Measurements from ENCODE around the gene MYH16. TPM values are rescaled to one million over a fixed set of nuclear protein-coding genes. Genes with fewer than 3 reads are reported as not detected.

Gene MYH16
- total RNA-seq, 1 donor from 2014 or later, result not detected

- H4K20me1 ChIP-seq (ENCODE audit: low read depth), result no peaks in the 10 kb centered on the region
- DNase-seq (ENCODE audit: low spot score), result no peak
- H3K9me3 ChIP-seq (ENCODE audit: low read depth), result no peaks in the 10 kb centered on the region
- no peaks in the 10 kb centered on the region for H3K4me1 Mint-ChIP-seq
- no peaks in the 10 kb centered on the region for H3F3A ChIP-seq (ENCODE audit: low read depth)
- H3K27me3 ChIP-seq, result no peaks in the 10 kb centered on the region
- H3K36me3 ChIP-seq, result no peaks in the 10 kb centered on the region
- no peak overlapping the region for H3K4me3 ChIP-seq
- no peaks in the 10 kb centered on the region for H3K9me3 Mint-ChIP-seq
- H3K27me3 Mint-ChIP-seq (ENCODE audit: insufficient read depth, low read depth), result no peaks in the 10 kb centered on the region
- H3K9ac ChIP-seq, result no peak overlapping the region
- H3K4me3 Mint-ChIP-seq, result no peak overlapping the region
- no peak for TF ChIP-seq EZH2 (IDR thresholded peaks at IDR 0.05)
- no peak for TF ChIP-seq EZH2phosphoT487 (IDR thresholded peaks at IDR 0.05)
- TF ChIP-seq CTCF (IDR thresholded peaks at IDR 0.05), result no peak
- H3K27ac Mint-ChIP-seq, result no peak overlapping the region
- H3K27ac ChIP-seq, result no peak overlapping the region
- H3K4me2 ChIP-seq, result no peak overlapping the region
- H3K79me2 ChIP-seq (ENCODE audit: low read depth), result no peaks in the 10 kb centered on the region
- no peak overlapping the region for H2AFZ ChIP-seq (replicated peaks)
- no peaks in the 10 kb centered on the region for H3K36me3 Mint-ChIP-seq
- no peaks in the 10 kb centered on the region for H3K4me1 ChIP-seq
Measured at GRCh38 chr7:99296471-99296870, 23.8 kb downstream of the MYH16 start.

- H3K9ac ChIP-seq, result no peak overlapping the region
- no peaks in the 10 kb centered on the region for H3K79me2 ChIP-seq (ENCODE audit: low read depth)
- H2AFZ ChIP-seq (replicated peaks), result no peak overlapping the region
- peaks cover 2% of the 10 kb centered on the region for H3K27me3 Mint-ChIP-seq (ENCODE audit: insufficient read depth, low read depth)
- TF ChIP-seq EZH2 (IDR thresholded peaks at IDR 0.05) (no peak), CTCF (IDR thresholded peaks at IDR 0.05) (no peak), EZH2phosphoT487 (IDR thresholded peaks at IDR 0.05) (no peak)
- DNase-seq (ENCODE audit: low spot score), result no peak
- H3K4me3 ChIP-seq, result no peak overlapping the region
- no peaks in the 10 kb centered on the region for H3K9me3 ChIP-seq (ENCODE audit: low read depth)
- no peaks in the 10 kb centered on the region for H3K27me3 ChIP-seq
- no peak overlapping the region for H3K4me3 Mint-ChIP-seq
- no peak overlapping the region for H3K27ac Mint-ChIP-seq
- H4K20me1 ChIP-seq (ENCODE audit: low read depth), result no peaks in the 10 kb centered on the region
- no peaks in the 10 kb centered on the region for H3K4me1 ChIP-seq
- H3K27ac ChIP-seq, result no peak overlapping the region
- H3F3A ChIP-seq (ENCODE audit: low read depth), result no peaks in the 10 kb centered on the region
- H3K4me1 Mint-ChIP-seq, result no peaks in the 10 kb centered on the region
- no peaks in the 10 kb centered on the region for H3K36me3 Mint-ChIP-seq
- no peak overlapping the region for H3K4me2 ChIP-seq
- no peaks in the 10 kb centered on the region for H3K9me3 Mint-ChIP-seq
- H3K36me3 ChIP-seq, result no peaks in the 10 kb centered on the region
Measured at GRCh38 chr7:99301496-99301895, 28.9 kb downstream of the MYH16 start.

GRCh38 chr7:99305473-99306260 lies 33.0 kb downstream of the MYH16 start:
- H3K9me3 ChIP-seq (ENCODE audit: low read depth), result no peaks in the 10 kb centered on the region
- H3K4me1 Mint-ChIP-seq, result no peaks in the 10 kb centered on the region
- H3K27me3 Mint-ChIP-seq (ENCODE audit: insufficient read depth, low read depth), result peaks cover 7% of the 10 kb centered on the region
- no peak for DNase-seq (ENCODE audit: low spot score)
- no peaks in the 10 kb centered on the region for H3K4me1 ChIP-seq
- no peaks in the 10 kb centered on the region for H4K20me1 ChIP-seq (ENCODE audit: low read depth)
- H3F3A ChIP-seq (ENCODE audit: low read depth), result no peaks in the 10 kb centered on the region
- no peak overlapping the region for H3K4me3 ChIP-seq
- no peaks in the 10 kb centered on the region for H3K27me3 ChIP-seq
- H3K27ac Mint-ChIP-seq, result peak overlapping the region; percentile 16
- TF ChIP-seq EZH2 (IDR thresholded peaks at IDR 0.05) (no peak), EZH2phosphoT487 (IDR thresholded peaks at IDR 0.05) (no peak), CTCF (IDR thresholded peaks at IDR 0.05) (no peak)
- H3K79me2 ChIP-seq (ENCODE audit: low read depth), result no peaks in the 10 kb centered on the region
- H3K9ac ChIP-seq, result no peak overlapping the region
- peaks cover 3% of the 10 kb centered on the region for H3K36me3 Mint-ChIP-seq
- H2AFZ ChIP-seq (replicated peaks), result no peak overlapping the region
- H3K36me3 ChIP-seq, result no peaks in the 10 kb centered on the region
- H3K4me3 Mint-ChIP-seq, result no peak overlapping the region
- no peak overlapping the region for H3K4me2 ChIP-seq
- H3K9me3 Mint-ChIP-seq, result peaks cover 3% of the 10 kb centered on the region
- H3K27ac ChIP-seq, result no peak overlapping the region
